Limb (tissue), 2 donors: ENCODE data around the gene HDAC9.

ENCODE experiments used
- DNase-seq, 2 donors: peaks; one replicate each; pipeline ENCODE4 v3.0.0-alpha.2; 2016; ENCODE audit errors: extremely low spot score in 2 of 2

The HDAC9 gene

DNA sequence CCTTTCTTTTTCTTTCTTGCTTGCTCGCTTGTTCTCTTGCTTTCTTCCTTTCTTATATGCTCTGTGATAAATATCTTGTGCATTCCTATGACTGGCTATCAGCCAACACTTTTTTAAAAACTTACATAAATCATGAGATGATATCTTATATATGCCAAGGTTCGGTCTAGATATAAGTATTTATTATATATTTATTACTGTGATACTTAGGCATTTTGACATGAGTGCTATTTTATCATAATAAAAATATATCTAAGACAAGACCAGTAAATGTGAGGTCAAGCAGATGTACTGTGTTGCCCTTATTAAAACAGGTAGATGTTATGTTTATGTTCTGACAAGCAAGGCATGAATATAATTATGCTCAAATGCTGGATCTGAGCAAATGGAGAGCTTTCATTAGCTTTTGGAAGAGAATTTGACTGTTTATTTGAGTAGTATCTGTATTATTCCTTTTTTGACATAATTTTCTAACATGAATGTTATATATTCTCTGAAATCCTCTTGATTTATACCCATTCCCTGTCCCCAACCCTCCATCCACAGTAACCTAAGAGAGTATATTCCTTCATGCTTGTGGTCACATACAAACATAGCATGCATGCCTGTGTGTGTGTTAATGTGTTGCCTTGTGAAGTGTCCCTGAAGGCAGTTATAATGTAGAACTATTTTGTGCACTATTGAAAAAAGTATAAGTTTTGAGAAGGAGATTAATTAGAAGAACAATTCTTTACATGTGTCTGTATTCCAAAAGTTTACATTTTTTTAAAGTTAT, 158.0 kb downstream of the HDAC9 start:
- no peak for DNase-seq

DNA sequence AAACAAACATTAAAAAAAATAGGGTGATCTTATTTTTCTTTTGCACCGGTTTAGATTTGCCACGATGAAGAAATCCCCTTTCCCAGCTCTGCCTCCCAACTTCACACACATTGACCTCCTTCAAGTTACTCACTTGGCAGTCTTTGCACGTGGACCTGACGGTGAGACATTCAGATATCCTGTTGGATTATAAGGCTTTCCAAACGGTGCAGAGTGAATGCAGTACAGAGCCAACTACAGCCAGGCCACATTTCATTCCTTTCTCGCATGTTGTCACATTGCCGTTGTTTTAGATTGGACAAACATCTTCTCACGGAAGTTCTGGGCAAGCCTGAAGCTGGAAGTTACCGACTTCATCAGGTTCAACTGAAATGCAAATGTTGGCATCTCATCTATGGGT, 159.2 kb downstream of the HDAC9 start:
- no peak for DNase-seq

DNA sequence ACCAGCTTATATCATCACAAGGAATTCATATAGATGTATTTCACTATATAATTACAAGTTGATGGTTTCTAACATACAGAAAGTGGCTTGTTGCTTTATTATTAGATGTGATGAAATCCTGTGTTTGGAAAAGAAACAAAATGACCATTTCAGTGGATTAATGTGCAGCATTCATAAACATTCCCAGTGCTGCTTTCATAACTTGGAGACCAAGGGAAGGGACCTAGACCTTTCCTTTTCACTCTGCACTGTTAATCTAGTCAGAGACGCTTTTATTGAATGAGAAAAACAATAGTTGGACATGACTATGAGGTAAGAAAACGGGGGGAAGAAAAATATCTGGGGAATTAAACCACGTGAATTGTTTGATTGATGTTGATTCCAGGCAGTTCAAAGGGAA, 160.0 kb downstream of the HDAC9 start:
- DNase-seq: no peak

DNA sequence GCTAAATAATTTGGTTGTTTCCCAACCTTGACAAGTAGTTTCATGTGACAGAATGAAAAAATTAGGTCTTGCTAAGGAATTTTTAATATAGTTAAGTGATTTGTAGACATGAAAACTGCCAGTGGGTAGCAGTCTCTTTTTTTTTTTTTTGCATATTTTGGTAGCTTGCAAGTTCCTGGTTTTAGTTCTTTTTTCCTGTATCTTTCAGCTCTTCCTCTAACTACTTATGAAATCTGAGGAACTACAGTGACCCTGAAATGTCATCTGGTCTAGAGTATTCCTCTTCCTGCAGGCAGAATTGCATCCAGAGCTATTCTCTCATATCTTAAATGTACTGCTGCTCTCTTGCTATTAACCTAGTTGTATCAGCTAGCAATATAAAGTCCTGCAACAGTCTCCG, 160.4 kb downstream of the HDAC9 start:
- no peak for DNase-seq

DNA sequence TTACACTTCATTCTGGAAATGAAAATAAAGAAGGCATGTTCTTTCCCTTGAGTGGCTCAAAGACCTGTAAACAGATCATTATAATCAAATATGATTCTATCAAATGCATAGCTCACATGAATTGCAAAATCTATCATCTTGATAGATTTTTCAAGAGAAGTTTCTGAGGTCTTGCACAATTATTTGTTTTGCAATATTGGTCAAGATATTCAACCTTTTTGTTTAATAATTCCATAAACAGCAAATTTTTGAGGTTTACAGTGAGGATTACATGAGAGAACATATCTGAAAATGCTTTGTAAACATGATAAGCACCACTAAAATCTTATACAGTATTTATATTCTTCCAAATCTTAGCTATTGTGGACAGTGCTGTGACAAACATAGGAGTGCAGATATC, 160.8 kb downstream of the HDAC9 start:
- no peak for DNase-seq

DNA sequence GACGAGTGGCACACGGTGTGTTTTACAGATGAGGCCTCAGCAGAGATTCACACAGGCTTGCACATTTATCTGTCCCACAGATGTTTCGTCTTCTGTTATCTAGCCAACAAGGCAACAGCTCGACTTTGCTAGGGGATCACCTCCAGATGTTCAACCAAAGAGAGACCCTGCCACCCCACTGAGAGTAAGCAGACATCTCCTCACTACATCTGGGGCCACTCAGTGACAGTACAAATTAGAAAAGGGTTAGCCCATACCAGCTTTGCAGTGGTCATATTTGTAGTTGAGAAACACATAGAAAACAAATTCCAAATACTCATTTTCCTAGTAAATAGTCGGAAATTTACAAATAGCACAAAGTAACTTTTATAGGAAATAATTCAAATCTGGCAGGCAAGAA, 164.2 kb downstream of the HDAC9 start:
- no peak for DNase-seq

DNA sequence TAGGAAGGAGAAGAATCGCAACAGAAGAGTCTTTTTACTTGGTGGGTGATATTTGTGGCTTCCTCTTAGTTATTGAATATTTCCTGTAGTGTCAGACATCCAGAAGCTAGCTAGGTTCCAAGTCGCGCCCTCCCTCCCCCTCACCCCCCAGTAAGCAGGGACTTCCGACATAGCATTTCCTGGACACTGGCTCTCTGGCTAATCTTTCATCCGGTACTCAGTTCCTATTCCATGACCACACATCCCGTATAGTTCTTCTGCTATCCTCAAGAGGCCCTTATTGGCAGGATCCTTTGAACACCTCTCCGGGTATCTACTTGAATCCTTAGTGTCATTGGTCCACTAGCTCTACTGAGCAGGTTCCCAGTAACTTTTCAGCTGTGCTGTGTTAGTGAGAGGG, 167.8 kb downstream of the HDAC9 start:
- no peak for DNase-seq

DNA sequence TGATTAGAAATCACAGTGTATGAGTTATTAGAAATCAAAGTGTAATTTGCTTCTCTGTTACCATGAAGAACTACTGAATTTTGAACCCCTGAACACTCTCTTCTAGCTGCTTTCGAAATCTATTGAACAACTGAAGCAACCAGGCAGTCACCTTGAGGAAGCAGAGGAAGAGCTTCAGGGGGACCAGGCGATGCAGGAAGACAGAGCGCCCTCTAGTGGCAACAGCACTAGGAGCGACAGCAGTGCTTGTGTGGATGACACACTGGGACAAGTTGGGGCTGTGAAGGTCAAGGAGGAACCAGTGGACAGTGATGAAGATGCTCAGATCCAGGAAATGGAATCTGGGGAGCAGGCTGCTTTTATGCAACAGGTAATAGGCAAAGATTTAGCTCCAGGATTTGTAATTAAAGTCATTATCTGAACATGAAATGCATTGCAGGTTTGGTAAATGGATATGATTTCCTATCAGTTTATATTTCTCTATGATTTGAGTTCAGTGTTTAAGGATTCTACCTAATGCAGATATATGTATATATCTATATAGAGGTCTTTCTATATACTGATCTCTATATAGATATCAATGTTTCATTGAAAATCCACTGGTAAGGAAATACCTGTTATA, 170.7 kb downstream of the HDAC9 start:
- DNase-seq: peak; percentile 58 to 68

DNA sequence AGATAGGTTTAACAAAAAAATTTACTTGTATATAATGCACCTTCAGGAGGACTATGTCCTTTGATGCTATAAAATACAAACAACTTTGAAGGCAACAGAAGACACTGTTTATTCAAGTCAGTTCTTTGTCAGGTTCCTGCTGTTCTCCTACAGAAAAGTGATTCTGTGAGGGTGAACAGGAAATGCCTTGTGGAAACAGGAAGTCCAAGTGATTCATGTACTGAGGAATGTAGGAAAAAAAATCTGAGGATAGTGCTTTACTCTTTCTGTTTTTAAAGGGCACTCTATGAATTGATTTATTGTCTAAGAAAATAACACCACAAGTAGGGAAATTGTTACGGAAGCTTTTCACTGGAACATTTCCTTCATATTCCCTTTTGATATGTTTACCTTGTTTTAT, 171.9 kb downstream of the HDAC9 start:
- no peak for DNase-seq

DNA sequence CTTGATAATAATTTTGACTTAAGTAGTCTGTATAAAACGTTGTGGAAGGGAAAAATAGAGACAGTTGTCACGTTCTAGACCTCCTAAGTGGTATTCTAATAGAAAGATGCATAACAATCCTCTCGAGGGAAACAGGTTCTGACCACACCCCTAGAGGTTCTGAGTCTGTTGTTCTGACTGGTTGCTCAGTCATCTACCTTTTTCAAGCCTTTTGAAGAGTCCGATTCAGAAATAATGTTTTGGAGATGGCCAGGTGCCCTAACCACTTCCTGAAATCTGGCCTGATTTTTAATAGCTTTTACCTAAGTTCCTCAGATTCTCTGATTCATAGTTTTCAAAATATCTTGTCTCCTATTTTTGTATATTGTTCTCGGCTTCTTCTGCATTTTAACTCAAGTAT, 175.6 kb downstream of the HDAC9 start:
- no peak for DNase-seq

DNA sequence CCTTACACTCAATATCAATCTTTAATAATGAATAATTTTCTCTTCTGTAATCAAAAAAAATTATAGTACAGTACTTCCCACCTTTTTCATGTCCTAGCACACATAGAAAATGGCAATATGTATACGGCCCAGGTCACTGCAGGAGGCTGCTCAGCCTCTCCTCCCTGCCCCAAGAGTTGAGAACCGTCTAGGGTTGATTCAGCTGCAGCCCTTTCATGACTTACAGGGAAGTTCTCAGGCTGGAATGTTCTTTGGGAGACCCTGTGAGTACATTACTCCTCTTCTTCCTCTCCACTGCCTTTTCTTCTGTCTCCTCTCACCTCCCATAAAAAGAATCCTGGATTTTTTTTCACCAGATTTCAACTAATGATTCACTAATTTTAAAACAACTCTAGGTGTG, 180.0 kb downstream of the HDAC9 start:
- DNase-seq: no peak

DNA sequence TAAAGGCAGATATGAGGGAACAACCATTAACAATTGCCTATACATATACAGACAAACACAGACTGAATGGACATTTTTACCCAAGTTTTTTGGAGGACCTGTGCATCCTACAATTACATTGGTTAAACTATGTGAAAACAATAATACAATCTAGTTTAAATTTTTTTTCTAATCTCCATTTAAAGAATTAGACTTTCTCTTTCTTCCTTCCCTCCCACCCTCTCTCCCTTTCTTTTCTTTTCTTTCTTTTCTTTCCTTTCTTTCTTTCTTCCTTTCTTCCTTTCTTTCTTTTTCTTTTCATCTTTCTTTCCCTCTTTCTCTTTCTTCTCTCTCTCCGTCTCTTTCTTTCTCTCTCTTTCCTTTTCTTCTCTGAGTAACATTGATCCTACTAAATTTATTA, 183.7 kb downstream of the HDAC9 start:
- DNase-seq: no peak

DNA sequence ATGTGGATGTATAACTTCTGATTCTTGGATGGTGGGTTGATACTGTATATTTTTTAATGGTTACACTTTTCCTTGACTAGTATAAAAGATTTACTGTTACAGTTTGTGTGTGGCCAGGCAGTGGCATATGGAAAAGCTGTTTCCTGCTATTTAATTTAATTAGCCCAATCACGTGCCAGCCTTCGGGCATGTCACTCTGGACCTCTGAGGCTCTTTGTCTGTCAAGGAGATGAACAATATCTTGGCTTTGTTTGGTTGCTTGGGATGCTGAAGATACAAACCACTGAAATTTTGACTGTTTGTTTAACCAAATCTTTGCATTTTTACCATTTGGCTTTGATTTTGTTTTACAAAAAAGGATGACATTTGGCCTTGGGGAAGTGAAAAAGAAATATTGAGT, 185.0 kb downstream of the HDAC9 start:
- no peak for DNase-seq

DNA sequence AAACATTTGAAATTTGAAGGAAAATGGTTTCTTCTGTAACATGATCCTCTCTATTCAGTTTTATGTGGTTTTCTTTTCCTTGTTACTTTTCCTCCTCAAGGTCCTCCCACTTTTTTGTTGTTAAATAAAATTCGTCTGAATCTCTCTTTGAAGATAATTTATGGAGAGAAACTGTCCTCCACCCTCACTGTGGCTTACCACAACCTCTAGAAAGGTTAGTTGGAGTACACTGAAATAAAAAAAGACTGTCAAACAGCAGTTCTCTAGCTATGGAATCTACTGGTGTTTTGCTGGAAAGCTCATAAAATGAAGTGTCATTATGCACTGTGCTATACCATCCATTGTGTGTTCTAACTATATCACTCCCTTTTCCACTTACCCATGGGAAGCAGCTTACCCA, 189.4 kb downstream of the HDAC9 start:
- DNase-seq: no peak

DNA sequence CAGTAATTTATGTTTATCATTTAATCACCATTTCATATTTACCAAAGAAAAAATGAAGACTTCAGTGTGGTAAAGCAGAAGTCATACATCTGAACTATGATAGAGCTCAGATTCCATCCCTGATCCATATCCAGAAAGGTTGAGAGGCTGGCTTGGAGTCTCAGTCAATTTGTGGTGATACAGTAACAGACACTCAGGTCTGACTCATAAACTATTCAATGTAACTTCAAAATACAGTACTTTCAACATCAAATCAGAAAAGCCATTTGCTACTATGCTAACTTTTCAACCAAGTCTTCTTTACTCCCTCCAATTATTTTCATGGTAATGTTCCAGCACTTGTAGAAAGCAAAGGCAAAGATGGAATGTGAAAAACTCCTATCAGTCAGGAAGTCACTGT, 190.4 kb downstream of the HDAC9 start:
- no peak for DNase-seq

DNA sequence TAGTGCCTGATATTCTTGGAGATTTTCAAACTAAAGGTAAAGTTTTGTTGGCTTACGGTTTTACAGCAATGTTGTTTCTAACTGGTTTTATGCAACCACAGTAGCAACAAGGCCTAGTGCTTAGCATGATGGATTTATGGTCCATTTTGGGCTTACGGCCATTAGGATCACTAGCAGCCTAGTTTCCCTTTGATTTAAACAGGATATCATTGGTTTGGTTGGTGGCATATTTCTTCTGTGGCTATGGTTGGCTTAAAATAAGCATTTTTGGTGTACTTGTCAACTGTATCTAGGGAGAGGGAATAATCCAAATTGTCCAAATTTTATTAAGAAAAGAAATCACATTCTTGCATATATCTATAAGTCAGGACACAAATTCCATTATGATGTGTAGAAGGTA, 194.0 kb downstream of the HDAC9 start:
- DNase-seq: no peak

DNA sequence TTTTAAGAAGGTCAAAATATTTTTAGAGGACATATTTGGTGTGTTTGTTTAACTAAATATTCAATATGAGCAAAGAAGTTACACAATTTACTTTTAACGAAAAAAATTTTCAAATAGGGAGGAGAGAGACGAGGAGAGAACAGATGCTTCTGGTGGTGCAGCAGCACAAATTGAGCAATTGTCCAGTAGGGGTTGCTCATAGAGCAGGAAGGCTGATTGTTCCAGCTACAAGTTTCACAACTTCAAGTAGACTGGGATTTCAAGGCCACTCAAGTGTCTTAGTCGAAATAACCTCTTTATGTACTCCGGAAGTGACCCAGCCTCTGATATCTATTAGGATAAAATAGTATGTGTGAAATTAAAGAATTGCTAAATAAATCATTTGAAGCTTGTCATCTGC, 197.9 kb downstream of the HDAC9 start:
- peak in 1 of 2 donors; percentile 65 for DNase-seq

DNA sequence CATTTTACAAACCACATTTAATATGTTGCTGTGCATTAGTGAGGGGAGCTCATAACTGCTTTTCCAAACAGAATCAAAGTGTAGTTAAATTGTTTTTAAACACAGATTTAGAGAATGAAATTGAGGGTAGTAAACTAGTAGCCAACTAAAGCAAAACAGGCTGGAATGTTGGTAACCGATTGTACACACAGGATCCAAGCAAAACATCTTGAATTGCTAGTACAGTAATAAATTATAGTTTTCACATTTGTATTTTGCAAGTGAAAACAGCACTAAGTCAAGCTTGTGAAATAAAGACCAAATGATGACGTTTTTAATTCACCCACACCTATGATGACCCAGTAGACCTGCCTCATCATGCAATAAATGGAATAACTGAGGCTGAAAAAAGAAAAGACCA, 198.3 kb downstream of the HDAC9 start:
- no peak for DNase-seq

DNA sequence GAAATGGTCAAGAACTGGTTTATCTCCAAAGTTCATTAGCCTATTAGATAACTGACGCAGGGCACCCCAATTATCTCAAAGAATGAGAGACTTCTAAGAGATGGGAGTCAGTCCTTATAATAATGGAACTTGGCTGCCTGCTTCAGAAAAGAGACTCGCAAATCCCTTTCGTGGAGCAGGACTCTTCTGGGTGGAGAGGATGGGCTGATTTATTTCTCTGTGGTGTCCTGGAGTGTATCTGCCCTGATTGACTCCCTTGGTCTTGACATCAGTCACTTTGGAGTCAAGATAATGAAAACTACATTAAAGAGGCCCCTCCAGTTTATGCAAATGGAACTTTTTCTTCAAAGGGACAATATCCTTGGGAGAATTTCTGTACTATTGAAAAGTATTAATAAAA, 198.9 kb downstream of the HDAC9 start:
- DNase-seq: no peak

DNA sequence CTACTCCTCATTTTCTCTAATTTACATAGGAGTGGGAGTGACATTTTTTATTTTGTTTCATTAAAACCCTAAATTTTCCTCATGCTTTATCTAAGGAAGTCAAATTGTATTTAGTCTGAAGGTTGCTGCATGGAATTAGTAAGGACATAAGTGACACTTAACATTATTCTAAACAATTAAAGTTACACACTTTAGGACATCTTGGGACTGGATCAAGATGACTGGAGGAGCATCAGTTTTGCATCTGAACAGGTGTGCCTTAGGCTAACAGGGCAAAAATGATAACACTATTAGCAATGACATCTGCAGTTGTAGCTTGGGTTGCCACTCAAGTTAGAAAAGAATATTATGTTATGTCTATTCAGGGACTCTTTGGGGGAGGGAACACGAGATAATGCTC, 199.4 kb downstream of the HDAC9 start:
- no peak for DNase-seq

DNA sequence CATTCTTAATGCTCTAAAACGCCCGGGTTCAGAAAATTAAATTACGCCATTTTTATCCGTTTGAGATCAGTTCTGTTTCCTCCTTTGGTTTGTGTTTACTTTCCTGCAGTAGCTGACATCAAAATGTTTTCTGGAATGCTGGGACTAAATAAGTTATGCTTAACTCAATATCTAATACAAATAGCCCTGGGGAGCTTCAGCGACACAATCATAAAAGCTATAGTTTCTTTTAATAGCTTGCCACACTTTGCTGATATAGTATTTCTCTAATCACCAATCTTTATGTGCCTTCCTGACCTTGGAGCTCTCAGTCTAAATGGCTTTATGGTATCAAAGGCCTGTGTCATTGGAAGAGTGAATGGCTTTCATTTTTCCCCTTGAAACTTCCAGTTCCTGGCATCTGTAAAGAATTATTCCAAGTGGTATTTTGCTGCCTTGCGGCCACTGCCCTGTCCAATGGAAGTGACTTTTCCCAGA, 202.7 kb downstream of the HDAC9 start:
- no peak for DNase-seq

DNA sequence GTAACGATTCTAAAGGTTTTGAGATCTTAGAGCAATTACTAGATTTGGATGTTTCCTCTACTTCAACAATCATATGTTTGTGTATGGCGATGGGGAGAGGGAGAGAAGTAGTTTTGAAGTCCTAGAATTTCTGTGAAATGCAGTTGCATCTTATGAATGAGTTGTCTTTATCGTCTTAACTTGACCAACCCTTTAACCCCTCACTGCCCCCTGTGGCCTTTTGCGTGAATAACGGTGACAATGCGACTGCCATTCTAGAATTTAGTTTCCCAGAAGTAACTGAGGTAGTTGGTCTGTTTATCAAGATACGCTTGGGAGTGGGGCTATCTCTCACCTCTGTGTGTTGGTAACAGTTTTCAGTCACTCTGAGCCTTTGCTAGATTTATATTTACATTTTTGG, 204.6 kb downstream of the HDAC9 start:
- no peak for DNase-seq

DNA sequence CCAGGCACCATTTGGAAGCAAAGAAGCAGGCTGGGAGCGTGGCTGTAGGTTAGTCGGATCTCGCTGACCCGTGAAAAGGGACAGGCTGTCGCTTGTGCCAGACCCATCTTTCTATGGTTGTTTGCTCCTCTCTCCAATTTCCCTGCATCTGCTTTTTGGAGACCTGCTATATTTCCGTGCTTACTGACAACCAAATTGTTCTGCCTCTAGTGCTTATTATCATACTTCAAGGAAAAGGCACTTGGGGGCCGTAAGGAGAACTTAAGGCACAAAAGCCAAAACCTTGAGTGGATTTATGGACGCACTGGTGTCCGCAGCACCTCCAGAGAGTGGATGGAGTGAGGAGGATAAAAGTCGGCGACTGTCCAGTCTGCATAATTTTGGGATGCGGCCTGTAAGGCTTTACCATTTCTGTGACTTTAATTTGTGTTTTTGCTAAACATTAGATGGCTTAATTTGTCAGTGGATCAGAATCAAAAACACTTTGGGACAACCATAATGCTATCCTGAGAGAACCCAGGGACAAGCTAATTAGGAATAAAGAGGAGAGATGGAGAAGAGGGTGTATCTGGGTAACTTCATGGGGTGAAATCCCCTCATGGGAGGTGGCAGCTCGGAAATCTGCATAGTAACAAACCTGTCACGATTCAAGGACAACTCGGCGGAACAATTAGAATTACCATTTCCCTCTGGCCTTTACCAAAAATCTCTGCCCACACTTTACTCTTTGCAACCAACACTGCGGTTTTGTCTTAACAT, 206.7 kb downstream of the HDAC9 start:
- no peak for DNase-seq
